Peyer's patch (tissue), 4 donors: ENCODE measurements around the gene AMBP.

Experiments used
- CTCF ChIP-seq, 6 experiments: fragments of 450-650 bp in 4 of 6; fragments of 200-600 bp in 2 of 6; sonication (generic) in 1 of 6; IDR thresholded peaks; one replicate each; pipeline ENCODE4 v1.5.1; 2017 to 2019; ENCODE audit warnings: antibody characterized with exemption in 6 of 6, mild to moderate bottlenecking in 3 of 6, moderate library complexity in 1 of 6
- POLR2A ChIP-seq, 2 donors: fragments of 450-650 bp; IDR thresholded peaks; one replicate each; pipeline ENCODE4 v1.5.1; 2017; ENCODE audit warnings: antibody characterized with exemption in 2 of 2, mild to moderate bottlenecking in 2 of 2, moderate library complexity in 2 of 2

- no peak for TF ChIP-seq CTCF (IDR thresholded peaks at IDR 0.05)
- TF ChIP-seq POLR2A (IDR thresholded peaks at IDR 0.05): no peak
These were observed 7.3 kb upstream of the AMBP start for GRCh38 chr9:114085387-114085789.
